Spleen (tissue), 7 donors: Measurements from ENCODE around the gene UBE2K.

ENCODE experiments used
- CTCF ChIP-seq, 11 experiments: fragments of 200-600 bp in 7 of 11; fragments of 450-650 bp in 4 of 11; sonication (generic) in 4 of 11; IDR thresholded peaks in 8 of 11; conservative IDR thresholded peaks in 3 of 11; 1 replicate in 7 of 11; 2 replicates in 4 of 11; pipeline versions ENCODE4 v1.4.0 to v1.8.0; 2016 to 2021; ENCODE audit warnings: antibody characterized with exemption in 11 of 11, inconsistent platforms in 4 of 11, mild to moderate bottlenecking in 1 of 11
- POLR2AphosphoS5 ChIP-seq, 3 donors: sonication (generic); formaldehyde crosslinking; IDR thresholded peaks; one replicate each; pipeline ENCODE4 v1.5.1; 2017; ENCODE audit warnings: antibody characterized with exemption in 3 of 3
- donor health status: DM: no; HTN: no; CAD: no; lungs with moderate emphysema.
- donor health status: DM: no; HTN: no; CAD: no.
- donor health status: DM: no; HTN: no; CAD: no.

- no peak for TF ChIP-seq POLR2AphosphoS5 (IDR thresholded peaks at IDR 0.05)
- TF ChIP-seq CTCF (IDR thresholded peaks at IDR 0.05 in 8 of 11, conservative IDR thresholded peaks at IDR 0.05 in 3 of 11), result no peak
These were observed 94.2 kb downstream of the UBE2K start for GRCh38 chr4:39792128-39792527.
